H1 (cell line): ENCODE results near the gene TEAD2. TPM values are rescaled to one million over a fixed set of nuclear protein-coding genes. Genes with fewer than 3 reads are reported as not detected.
"Not testable (repeated sequence)": the region's sequence is repeated elsewhere in the genome, so short reads cannot be mapped to it uniquely, and the experiment has no call there.

Source experiments
- CTCF ChIA-PET: fragments of 300-600 bp; sonication (Branson Sonifier 250); formaldehyde crosslinking; loops from one replicate; lab custom pipeline; 2021; ENCODE audit not compliant: partially characterized antibody; lab: Charles Lee
- POLR2A ChIA-PET: fragments of 300-600 bp; sonication (Branson Sonifier 250); formaldehyde crosslinking; loops from one replicate; lab custom pipeline; 2021; ENCODE audit warnings: inconsistent platforms; ENCODE audit not compliant: partially characterized antibody; lab: Charles Lee
- DNase-seq, 2 experiments: peaks; one replicate each; pipeline versions ENCODE4 v3.0.0 to v3.0.0-alpha.2; 2010 to 2022; ENCODE audit warnings: low spot score in 2 of 2, low read depth in 1 of 2, mixed read lengths in 1 of 2
- FAIRE-seq: peaks from 2 replicates; lab custom pipeline; 2011; peaks lifted over from hg19 to GRCh38; lab: Jason Lieb, UNC
- H2AFZ ChIP-seq: 2 replicates; pipeline ENCODE4 v1.8.1; 2012; ENCODE audit warnings: low read length, inconsistent platforms
- H2AK5ac ChIP-seq: 2 replicates; pipeline ENCODE4 v1.6.1; 2013; ENCODE audit warnings: low read depth, low read length
- H2BK120ac ChIP-seq: replicated peaks from 2 replicates; pipeline ENCODE3; 2013; ENCODE audit warnings: low read depth, low read length, inconsistent platforms
- H2BK12ac ChIP-seq: 2 replicates; pipeline ENCODE4 v1.6.1; 2013; ENCODE audit warnings: low read depth, low read length
- H2BK15ac ChIP-seq: 2 replicates; pipeline ENCODE4 v1.6.1; 2013; ENCODE audit warnings: low read length
- H2BK20ac ChIP-seq: 2 replicates; pipeline ENCODE4 v1.6.1; 2013; ENCODE audit warnings: low read length
- H2BK5ac ChIP-seq: 2 replicates; pipeline ENCODE4 v1.6.1; 2013; ENCODE audit warnings: low read depth, low read length
- H3K14ac ChIP-seq: 2 replicates; pipeline ENCODE4 v1.6.1; 2013; ENCODE audit warnings: inconsistent platforms; ENCODE audit not compliant: insufficient read length
- H3K18ac ChIP-seq: 2 replicates; pipeline ENCODE4 v1.6.1; 2013; ENCODE audit warnings: low read length; ENCODE audit errors: extremely low read depth
- H3K23ac ChIP-seq: 2 replicates; pipeline ENCODE4 v1.6.1; 2013; ENCODE audit warnings: inconsistent platforms; ENCODE audit not compliant: insufficient read length
- H3K23me2 ChIP-seq: 2 replicates; pipeline ENCODE4 v1.6.1; 2013; ENCODE audit warnings: low read depth, low read length
- H3K27ac ChIP-seq: 2 replicates; pipeline ENCODE4 v1.6.1; 2011; ENCODE audit warnings: low read depth, low read length, inconsistent platforms
- H3K27me3 ChIP-seq, 4 experiments: replicated peaks in 1 of 4; 1 replicate in 1 of 4; 2 replicates in 3 of 4; pipeline versions ENCODE4 v1.6.1 to v1.8.1; 2011 to 2013; ENCODE audit warnings: low read length in 3 of 4, mild to moderate bottlenecking in 3 of 4, inconsistent platforms in 2 of 4, mixed read lengths in 2 of 4, moderate library complexity in 1 of 4; ENCODE audit not compliant: control insufficient read depth in 3 of 4, insufficient read depth in 3 of 4; ENCODE audit errors: extremely low read depth in 1 of 4
- H3K36me3 ChIP-seq, 4 experiments: 2 replicates each; pipeline versions ENCODE4 v1.6.1 to v1.8.1; 2011 to 2013; ENCODE audit warnings: mild to moderate bottlenecking in 4 of 4, low read length in 3 of 4, moderate library complexity in 2 of 4, control low read depth in 1 of 4, inconsistent platforms in 1 of 4; ENCODE audit not compliant: insufficient read depth in 4 of 4, control insufficient read depth in 2 of 4
- H3K4ac ChIP-seq: replicated peaks from 2 replicates; pipeline ENCODE3; 2013; ENCODE audit warnings: low read length, low read depth, mixed read lengths, inconsistent platforms; ENCODE audit not compliant: insufficient read length
- H3K4me1 ChIP-seq, 4 experiments: replicated peaks in 1 of 4; 1 replicate in 1 of 4; 2 replicates in 3 of 4; pipeline versions ENCODE4 v1.6.1 to v1.8.1; 2011 to 2013; ENCODE audit warnings: low read length in 3 of 4, inconsistent platforms in 2 of 4, mixed read lengths in 1 of 4; ENCODE audit not compliant: insufficient read depth in 4 of 4, control insufficient read depth in 3 of 4
- H3K4me2 ChIP-seq, 2 experiments: 2 replicates each; pipeline versions ENCODE4 v1.6.1 to v1.8.1; 2011 to 2013; ENCODE audit warnings: low read depth in 2 of 2, low read length in 2 of 2, control low read depth in 1 of 2, inconsistent platforms in 1 of 2, mild to moderate bottlenecking in 1 of 2; ENCODE audit not compliant: insufficient read depth in 1 of 2
- H3K4me3 ChIP-seq, 4 experiments: fragments of 200-600, 300-600 bp in 1 of 4; sonication (generic), shearing (Covaris generic), sonication (Bioruptor Twin) in 1 of 4; 2 replicates each; pipeline versions ENCODE4 v1.5.1 to v1.8.1; 2011 to 2016; ENCODE audit warnings: low read length in 4 of 4, low read depth in 3 of 4, control low read depth in 2 of 4, inconsistent platforms in 2 of 4, mild to moderate bottlenecking in 2 of 4, mixed read lengths in 1 of 4, moderate library complexity in 1 of 4; ENCODE audit not compliant: insufficient read depth in 2 of 4; ENCODE audit errors: extremely low read depth in 1 of 4
- H3K56ac ChIP-seq: replicated peaks from 2 replicates; pipeline ENCODE3; 2013; ENCODE audit warnings: low read depth, mild to moderate bottlenecking, mixed read lengths, low read length, inconsistent platforms; ENCODE audit not compliant: insufficient read length
- H3K79me1 ChIP-seq: 2 replicates; pipeline ENCODE4 v1.6.1; 2013; ENCODE audit warnings: low read depth, low read length, control low read depth
- H3K79me2 ChIP-seq, 2 experiments: 2 replicates each; pipeline versions ENCODE4 v1.6.1 to v1.8.1; 2012 to 2013; ENCODE audit warnings: low read length in 2 of 2, mild to moderate bottlenecking in 2 of 2, inconsistent platforms in 1 of 2; ENCODE audit not compliant: insufficient read depth in 2 of 2, control insufficient read depth in 1 of 2
- H3K9ac ChIP-seq, 4 experiments: replicated peaks in 1 of 4; 1 replicate in 1 of 4; 2 replicates in 3 of 4; pipeline versions ENCODE4 v1.6.1 to v1.8.1; 2011 to 2013; ENCODE audit warnings: low read depth in 3 of 4, low read length in 3 of 4, control low read depth in 2 of 4, mild to moderate bottlenecking in 2 of 4, moderate library complexity in 2 of 4, inconsistent platforms in 1 of 4; ENCODE audit errors: extremely low read depth in 1 of 4
- H3K9me3 ChIP-seq, 2 experiments: 2 replicates each; pipeline versions ENCODE4 v1.6.1 to v1.8.1; 2012 to 2013; ENCODE audit warnings: mild to moderate bottlenecking in 2 of 2, moderate library complexity in 2 of 2, control low read depth in 1 of 2, inconsistent platforms in 1 of 2, low read depth in 1 of 2, low read length in 1 of 2, mixed read lengths in 1 of 2; ENCODE audit not compliant: insufficient read depth in 2 of 2
- H4K20me1 ChIP-seq, 2 experiments: replicated peaks in 1 of 2; 2 replicates each; pipeline versions ENCODE3 to v1.8.1; 2011 to 2013; ENCODE audit warnings: inconsistent platforms in 2 of 2, low read length in 2 of 2, mild to moderate bottlenecking in 1 of 2; ENCODE audit not compliant: insufficient read depth in 2 of 2, control insufficient read depth in 1 of 2
- H4K5ac ChIP-seq: 2 replicates; pipeline ENCODE4 v1.6.1; 2013; ENCODE audit warnings: low read length, low read depth, mixed read lengths, inconsistent platforms; ENCODE audit not compliant: insufficient read length
- H4K8ac ChIP-seq: 2 replicates; pipeline ENCODE4 v1.8.0; 2013; ENCODE audit warnings: mild to moderate bottlenecking, moderate library complexity, low read length, inconsistent platforms; ENCODE audit not compliant: insufficient read depth; ENCODE audit errors: extremely low read depth
- H4K91ac ChIP-seq: replicated peaks from 2 replicates; pipeline ENCODE3; 2013; ENCODE audit warnings: low read length, mixed read lengths, inconsistent platforms; ENCODE audit not compliant: insufficient read length
- WGBS, 2 experiments: shearing (Covaris generic) in 1 of 2; methylation state at CpG; one replicate each; pipeline versions ENCODE4 v1.1.6 to v1.1.7; 2013 to 2015; ENCODE audit warnings: low lambda C conversion rate in 2 of 2, mixed read lengths in 2 of 2, inconsistent platforms in 1 of 2, low coverage in 1 of 2, missing lambda C conversion rate in 1 of 2; ENCODE audit not compliant: insufficient replicate concordance in 2 of 2, insufficient coverage in 1 of 2, insufficient read length in 1 of 2; ENCODE audit errors: extremely low coverage in 1 of 2, missing lambda C conversion rate in 1 of 2; 5-methylcytosine and 5-hydroxymethylcytosine counted together
- polyA plus RNA-seq, 7 experiments: library from polyadenylated mRNA; depleted of rRNA in 3 of 7; stranded (reverse) in 5 of 7; unstranded in 2 of 7; fragments of >200 nt in 5 of 7; fragments of 200-250 nt in 2 of 7; gene quantifications; 1 replicate in 5 of 7; 2 replicates in 1 of 7; 4 replicates in 1 of 7; pipeline versions ENCODE4 v1.2.1 to v1.2.3, GENCODE V29; 2011 to 2013; ENCODE audit warnings: missing spikeins in 2 of 7, mixed read lengths in 2 of 7
- total RNA-seq: library from RNA; stranded (reverse); fragmentation: NEBNext Ultra II Directional; extraction: Animal tissue kit (Norgen Biotek cat#: 25700); gene quantifications from 2 replicates; pipeline ENCODE4 v1.2.1, GENCODE V29; 2021

TEAD2 gene
- total and polyA plus RNA-seq, 2 of the 8 experiments (the other 6 are each of a cell fraction or from before 2014, with no cell fraction given): 87.6 to 146 TPM

DNA sequence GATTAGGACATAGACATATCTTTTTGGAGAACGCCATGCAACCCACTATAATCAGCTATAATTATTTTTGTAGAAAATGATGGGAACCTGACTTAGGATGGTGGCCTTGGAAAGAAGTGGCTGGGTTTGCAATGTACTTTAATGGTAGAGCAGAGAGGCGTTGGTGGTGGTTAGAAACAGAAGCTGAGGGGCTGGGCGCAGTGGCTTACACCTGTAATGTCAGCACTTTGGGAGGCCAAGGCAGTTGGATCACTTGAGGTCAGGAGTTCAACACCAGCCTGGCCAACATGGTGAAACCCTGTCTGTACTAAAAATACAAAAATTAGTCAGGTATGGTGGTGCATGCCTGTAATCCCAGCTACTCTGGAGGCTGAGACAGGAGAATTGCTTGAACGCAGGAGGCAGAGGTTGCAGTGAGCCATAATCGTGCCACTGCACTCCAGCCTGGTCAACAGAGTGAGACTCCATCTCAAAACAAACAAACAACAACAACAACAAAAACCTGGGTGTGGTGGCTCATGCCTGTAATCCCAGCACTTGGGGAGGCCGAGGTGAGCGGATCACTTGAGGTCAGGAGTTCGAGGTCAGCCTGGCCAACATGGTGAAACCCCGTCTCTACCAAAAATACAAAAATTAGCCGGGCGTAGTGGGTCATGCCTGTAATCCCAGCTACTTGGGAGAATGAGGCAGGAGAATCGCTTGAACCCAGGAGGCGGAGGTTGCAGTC lies 29.4 kb downstream of the TEAD2 start:
- H3K9me3 ChIP-seq, H3K4ac ChIP-seq, H3K23ac ChIP-seq, H3K9ac ChIP-seq, H3K79me2 ChIP-seq, H3K4me2 ChIP-seq, H3K23me2 ChIP-seq, H2BK20ac ChIP-seq, H4K8ac ChIP-seq, H3K27ac ChIP-seq, H2BK12ac ChIP-seq, H3K56ac ChIP-seq, DNase-seq, H3K79me1 ChIP-seq, H3K18ac ChIP-seq, H4K91ac ChIP-seq, H3K4me1 ChIP-seq, H4K5ac ChIP-seq, H2BK15ac ChIP-seq, H2AFZ ChIP-seq, H2AK5ac ChIP-seq, H4K20me1 ChIP-seq, H3K14ac ChIP-seq, H2BK5ac ChIP-seq, H2BK120ac ChIP-seq, FAIRE-seq, H3K4me3 ChIP-seq, H3K36me3 ChIP-seq: not testable (repeated sequence)
- POLR2A ChIA-PET: interaction anchor here (1.3 to 1.4 kb wide), 2 partner anchors 8 to 10 kb away, joined by 3 to 4 read pairs; no protein-coding TSS in a partner anchor
- WGBS, 2 experiments: 86% methylated on average over 13 of the region's 13 CpGs; no CpG with 5 or more reads in 1 of the 2 experiments
- H3K27me3 ChIP-seq: peaks cover 0 to 10% (median 2%) of the 10 kb centered on the region in 4 experiments; a peak in 4 of 7 replicates
- CTCF ChIA-PET: interaction anchor here (1.2 to 1.7 kb wide), 4 partner anchors 20 to 103 kb away, joined by 3 to 4 read pairs (median 3); no protein-coding TSS in a partner anchor
